ENCODE results near the gene CSTA.

- no peak for TF ChIP-seq POLR2A (IDR thresholded peaks at IDR 0.05)
- TF ChIP-seq, protein P1, sequence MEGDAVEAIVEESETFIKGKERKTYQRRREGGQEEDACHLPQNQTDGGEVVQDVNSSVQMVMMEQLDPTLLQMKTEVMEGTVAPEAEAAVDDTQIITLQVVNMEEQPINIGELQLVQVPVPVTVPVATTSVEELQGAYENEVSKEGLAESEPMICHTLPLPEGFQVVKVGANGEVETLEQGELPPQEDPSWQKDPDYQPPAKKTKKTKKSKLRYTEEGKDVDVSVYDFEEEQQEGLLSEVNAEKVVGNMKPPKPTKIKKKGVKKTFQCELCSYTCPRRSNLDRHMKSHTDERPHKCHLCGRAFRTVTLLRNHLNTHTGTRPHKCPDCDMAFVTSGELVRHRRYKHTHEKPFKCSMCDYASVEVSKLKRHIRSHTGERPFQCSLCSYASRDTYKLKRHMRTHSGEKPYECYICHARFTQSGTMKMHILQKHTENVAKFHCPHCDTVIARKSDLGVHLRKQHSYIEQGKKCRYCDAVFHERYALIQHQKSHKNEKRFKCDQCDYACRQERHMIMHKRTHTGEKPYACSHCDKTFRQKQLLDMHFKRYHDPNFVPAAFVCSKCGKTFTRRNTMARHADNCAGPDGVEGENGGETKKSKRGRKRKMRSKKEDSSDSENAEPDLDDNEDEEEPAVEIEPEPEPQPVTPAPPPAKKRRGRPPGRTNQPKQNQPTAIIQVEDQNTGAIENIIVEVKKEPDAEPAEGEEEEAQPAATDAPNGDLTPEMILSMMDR (IDR thresholded peaks at IDR 0.05): no peak
These were observed 26.6 kb downstream of the CSTA start for GRCh38 chr3:122351612-122352011.

Measured in testis (tissue), 2 donors.